ENCODE results near the gene ZDHHC8.
A peak's percentile ranks its signal among the peaks of the same experiment; 100 is the strongest.

Gene ZDHHC8

DNA sequence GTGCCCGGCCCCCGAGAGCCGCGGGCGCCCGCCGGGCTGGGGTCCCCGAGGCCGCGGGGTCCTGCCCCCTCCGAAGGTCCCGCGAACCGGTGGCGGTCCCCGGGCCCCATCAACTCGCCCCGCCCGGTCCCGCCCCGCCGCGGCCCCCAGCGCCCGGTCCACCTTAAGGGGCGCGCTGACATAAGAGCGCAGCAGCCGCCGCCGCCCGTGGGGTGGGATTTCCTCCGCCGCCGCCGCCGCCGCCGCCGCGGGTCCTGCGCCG is at the start of gene ZDHHC8:
TSS of gene ZDHHC8 (plus strand) at position 208 of the 262 bp plus-strand sequence. CDS start 144 bp downstream, outside the sequence.
- no peak for DNase-seq

- DNase-seq, result no peak
Measured at GRCh38 chr22:20083157-20083890, 48.3 kb upstream of the ZDHHC8 start.

GRCh38 chr22:20083891-20084546 is 47.6 kb upstream of the ZDHHC8 start:
- DNase-seq, result no peak

- DNase-seq, result no peak
Measured at GRCh38 chr22:20084547-20085413, 46.8 kb upstream of the ZDHHC8 start.

- no peak for DNase-seq
Measured at GRCh38 chr22:20085651-20086050, 46.0 kb upstream of the ZDHHC8 start.

GRCh38 chr22:20086101-20086599 is 45.5 kb upstream of the ZDHHC8 start:
- DNase-seq, result no peak

- DNase-seq, result no peak
Measured at GRCh38 chr22:20086763-20087162, 44.8 kb upstream of the ZDHHC8 start.

GRCh38 chr22:20087319-20088262 is 44.0 kb upstream of the ZDHHC8 start:
- no peak for DNase-seq

- no peak for DNase-seq
Measured at GRCh38 chr22:20088263-20088648, 43.3 kb upstream of the ZDHHC8 start.

DNA sequence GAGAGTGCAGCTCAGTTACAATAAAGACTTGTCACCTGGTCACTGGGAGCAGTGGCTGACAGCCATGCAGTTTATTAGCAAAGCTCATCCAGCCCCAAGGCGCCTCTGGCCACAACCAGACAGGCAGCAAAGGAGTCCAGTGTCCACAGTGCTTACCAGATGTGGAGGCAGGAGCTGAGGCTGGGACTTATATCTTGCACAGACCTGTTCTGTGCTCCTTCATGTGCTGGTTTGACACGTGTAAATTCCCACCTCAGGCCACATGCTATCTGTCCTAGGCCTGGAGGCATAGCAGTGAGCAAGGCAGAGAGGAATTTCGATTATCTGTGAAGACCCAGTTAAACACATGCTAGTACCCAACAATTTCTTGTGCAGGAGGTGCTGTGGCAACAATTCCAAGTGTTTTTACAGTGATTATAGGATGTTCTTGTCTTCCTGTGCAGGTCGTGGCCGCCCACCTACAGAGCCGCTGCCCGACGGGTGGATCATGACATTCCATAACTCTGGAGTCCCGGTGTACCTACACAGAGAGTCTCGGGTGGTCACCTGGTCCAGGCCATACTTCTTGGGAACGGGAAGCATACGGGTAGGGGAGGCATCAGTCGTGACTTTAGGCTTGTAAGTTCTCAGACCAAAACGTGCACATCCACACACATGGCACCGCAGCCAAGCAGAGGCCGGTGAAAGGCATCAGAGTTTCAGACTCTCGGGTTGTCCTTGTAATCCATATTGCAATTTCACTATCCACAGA is 42.2 kb upstream of the ZDHHC8 start:
- no peak for DNase-seq

GRCh38 chr22:20089977-20090729 is 41.5 kb upstream of the ZDHHC8 start:
- DNase-seq, result no peak

- DNase-seq, result peak; percentile 14
Measured at GRCh38 chr22:20090730-20091240, 40.8 kb upstream of the ZDHHC8 start.

GRCh38 chr22:20091690-20092476 is 39.7 kb upstream of the ZDHHC8 start:
- no peak for DNase-seq

- DNase-seq, result no peak
Measured at GRCh38 chr22:20092477-20092854, 39.1 kb upstream of the ZDHHC8 start.

- no peak for DNase-seq
Measured at GRCh38 chr22:20093418-20094196, 38.0 kb upstream of the ZDHHC8 start.

DNA sequence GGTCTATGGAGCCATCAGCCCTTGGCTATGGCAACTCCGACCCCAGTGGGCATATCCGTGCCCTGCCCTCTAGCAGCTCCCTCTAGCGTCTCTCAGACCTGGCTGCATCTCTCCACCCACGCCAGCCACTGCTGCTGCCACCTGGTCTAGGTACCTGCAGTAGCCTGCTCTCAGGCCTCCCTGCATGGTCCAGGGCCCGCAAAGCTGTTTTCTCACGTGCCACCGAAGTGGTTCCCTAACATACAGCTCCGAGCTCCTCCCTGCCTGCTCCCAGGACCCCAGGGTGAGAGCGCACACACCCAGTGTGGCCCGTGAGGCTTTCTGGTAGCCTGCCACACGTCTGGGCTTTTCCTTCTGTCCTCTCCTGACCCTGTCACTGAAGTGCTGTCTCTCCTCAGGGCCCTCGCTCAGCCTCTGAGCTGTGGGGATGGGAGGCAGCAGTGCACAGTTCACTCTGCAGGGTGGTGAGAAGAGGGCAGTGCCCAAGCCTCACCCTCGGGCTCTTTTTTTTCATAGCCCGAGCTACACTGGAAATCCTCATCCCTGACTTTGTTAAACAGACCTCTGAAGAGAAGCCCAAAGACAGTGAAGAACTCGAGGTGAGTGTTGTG is 37.3 kb upstream of the ZDHHC8 start:
- no peak for DNase-seq

- DNase-seq, result no peak
Measured at GRCh38 chr22:20095521-20095920, 36.1 kb upstream of the ZDHHC8 start.

DNA sequence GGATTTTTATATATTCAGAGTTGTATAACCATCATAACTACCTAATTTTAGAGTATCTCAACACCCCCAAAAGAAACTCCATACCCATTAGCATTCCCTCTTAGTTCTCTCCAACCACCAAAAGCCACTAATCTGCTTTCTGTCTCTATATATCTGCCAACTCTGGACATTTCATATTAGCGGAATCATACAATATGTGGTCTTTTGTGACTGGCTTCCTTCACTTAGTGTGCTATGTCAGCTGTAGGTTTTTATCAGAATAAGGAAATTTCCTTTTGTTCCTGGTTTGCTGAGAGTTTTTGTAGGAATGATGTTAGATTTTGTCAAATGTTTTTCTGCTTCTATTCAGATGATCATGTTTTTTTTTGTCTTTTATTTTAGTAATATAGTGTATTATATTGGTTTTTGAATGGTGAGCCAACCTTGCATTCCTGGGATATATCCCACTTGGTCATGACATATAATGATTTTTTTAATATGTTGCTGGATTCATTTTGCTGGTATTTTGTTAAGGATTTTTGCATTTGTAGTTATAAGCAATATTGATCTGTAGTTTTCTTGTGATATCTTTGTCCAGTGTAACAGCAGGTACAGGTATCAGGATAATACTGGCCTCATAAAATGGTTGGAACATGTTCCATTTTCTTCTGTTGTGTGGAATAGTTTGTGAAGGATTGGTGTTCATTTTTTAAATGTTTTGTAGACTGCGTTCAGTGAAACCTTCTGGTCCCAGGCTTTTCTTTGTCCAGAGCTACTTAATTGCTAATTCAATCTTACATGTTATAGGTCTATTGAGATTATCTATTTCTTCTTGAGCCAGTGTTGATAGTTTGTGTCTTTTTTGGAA is 34.8 kb upstream of the ZDHHC8 start:
- no peak for DNase-seq

Measured in MV-4-11 (cell line).